Activated T-cell treated with anti-CD3 and anti-CD28 coated beads, Interleukin-2, amount 50 U/mL, for 1 hour (primary cell): Measurements from ENCODE around the gene SPAG7.

Experiments
- DNase-seq: peaks from one replicate; pipeline ENCODE4 v3.0.0-alpha.2; 2020

Gene SPAG7, protein sequence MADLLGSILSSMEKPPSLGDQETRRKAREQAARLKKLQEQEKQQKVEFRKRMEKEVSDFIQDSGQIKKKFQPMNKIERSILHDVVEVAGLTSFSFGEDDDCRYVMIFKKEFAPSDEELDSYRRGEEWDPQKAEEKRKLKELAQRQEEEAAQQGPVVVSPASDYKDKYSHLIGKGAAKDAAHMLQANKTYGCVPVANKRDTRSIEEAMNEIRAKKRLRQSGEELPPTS

DNA sequence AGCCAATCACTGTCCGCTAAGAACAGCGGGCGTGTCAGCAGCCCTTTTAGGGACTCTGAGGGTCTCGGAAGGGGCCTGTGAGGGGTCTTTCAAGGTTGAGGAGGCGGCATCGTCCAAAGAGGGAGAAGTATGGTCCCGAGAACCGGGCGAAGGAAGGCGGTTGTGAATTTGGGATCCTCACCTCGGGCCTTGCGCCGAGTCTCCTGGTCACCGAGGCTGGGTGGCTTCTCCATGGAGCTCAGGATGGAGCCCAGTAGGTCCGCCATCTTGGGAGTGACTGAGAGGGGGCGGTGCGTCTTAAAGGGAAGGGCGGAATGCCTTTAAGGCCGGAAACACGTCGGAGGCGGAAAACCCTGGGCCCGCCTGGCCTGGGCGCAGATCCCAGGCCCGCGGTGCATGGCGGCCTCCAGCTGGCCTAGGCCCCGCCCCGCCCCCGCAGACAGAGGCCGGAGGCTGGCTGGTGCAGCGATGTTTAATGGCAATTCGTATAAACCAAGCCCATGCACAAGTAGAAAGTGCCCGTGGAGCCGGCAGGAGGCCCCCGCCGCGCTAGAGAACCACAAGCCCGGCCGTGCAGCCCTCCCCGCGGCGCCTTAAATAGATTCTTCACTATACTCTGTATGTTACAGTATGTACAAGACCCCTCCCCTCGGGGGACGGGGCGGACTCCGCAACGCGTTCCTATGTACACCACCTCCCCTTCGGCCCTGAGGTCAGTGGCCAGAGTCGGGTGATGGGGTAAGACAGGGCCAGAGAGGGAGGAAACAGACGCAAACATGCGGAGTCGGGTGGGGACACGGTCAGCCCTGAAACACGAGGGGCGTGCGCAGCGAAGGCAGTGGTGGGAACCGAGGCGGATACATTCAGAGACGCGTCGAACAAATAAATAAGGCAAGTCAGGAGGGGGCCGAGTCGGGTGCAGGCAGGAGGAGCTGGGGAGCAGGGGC is at the start of gene SPAG7:
TSS of gene SPAG7 (minus strand) at position 279 of the 947 bp plus-strand sequence. CDS start at position 266, 13 bp downstream.
- peak; percentile 97 for DNase-seq

DNA sequence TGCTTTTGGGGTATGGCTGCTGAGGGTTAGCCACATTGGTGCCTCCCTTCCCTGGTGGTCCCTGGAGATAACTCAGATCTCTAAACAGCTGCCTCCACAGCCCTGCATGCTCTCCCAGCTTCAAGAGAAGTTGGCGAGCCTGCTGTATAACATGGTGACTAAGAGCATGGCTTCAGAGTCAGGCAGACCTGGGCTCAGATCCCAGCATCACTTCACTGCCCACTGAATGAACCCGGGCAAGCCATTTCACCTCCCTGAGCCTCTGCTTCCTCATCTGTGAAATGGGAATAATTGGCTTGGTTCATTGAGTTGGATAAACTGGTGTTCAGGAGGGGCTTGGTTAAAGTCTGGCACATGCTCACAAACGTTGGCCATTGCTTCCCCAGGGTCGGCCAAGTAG is 46.7 kb upstream of the SPAG7 start:
- no peak for DNase-seq

DNA sequence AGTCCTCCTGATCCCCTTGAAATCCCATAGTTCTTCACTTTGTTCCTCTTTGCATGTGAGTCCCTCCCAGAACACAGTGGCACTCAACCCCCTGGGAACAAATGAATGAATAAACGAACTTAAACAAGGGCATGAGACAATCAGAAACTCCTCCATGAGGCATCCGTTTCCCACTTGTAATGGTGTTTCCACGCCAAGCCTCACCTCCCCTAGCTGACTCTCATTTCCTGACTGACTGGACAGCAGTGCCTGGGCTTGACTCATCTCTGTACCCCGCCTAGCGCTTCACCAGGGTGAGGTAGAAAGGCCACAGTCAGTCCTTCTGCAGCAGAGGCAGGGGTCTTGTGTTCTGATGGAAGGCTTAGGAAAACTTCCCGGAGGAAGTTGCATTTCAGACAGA is 44.3 kb upstream of the SPAG7 start:
- no peak for DNase-seq

DNA sequence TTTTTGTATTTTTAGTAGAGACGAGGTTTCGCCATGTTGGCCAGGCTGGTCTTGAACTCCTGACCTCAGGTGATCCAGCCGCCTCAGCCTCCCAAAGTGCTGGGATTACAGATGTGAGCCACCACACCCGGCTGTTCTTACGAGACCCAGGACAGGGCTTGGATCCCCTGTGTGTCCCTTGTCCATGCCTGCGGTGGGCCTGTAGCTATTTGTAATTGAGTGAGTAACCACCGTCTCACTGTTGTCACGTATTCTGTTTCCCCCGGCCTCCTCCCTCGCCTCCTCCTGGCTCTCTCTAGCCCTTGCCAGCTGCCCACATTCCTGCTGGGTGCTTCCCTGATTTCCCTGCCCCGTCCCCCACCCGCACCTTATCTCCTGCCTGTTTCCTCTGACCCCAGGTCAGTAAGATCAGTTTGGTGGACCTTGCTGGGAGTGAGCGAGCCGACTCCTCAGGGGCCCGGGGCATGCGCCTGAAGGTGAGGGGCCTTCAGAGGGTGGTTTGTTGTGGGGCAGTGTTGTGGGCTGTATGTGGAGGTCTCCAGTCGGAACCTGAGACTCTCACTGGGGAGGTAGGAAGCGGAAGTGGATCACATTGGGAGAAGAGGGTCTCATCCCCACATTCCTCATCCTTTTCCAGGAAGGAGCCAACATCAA is 35.7 kb upstream of the SPAG7 start:
- no peak for DNase-seq

DNA sequence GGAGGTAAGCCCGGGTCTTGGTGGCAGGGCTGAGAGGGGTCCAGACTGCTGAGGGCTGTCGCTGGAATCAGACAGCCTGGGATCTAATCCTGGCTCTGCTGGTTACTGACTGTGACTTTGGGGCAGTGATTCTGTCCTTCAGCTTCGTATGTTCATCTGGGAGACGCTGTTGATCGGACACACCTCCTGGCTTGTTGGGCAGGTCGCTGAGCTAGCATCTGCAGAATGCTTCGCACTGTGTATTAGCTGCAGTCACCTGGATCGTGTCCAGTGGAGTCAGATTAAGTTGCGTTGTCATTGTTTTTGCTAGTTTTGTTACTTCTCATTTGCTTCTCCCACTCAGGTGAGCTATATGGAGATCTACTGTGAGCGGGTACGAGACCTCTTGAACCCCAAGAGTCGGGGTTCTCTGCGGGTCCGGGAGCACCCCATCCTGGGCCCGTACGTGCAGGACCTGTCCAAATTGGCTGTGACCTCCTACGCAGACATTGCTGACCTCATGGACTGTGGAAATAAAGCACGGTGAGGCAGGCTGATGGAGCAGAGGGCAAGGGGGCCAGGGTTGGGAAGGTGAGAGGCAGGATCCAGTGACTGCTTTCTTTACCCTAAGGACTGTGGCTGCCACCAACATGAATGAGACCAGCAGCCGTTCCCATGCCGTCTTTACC is 34.6 kb upstream of the SPAG7 start:
- DNase-seq: no peak

DNA sequence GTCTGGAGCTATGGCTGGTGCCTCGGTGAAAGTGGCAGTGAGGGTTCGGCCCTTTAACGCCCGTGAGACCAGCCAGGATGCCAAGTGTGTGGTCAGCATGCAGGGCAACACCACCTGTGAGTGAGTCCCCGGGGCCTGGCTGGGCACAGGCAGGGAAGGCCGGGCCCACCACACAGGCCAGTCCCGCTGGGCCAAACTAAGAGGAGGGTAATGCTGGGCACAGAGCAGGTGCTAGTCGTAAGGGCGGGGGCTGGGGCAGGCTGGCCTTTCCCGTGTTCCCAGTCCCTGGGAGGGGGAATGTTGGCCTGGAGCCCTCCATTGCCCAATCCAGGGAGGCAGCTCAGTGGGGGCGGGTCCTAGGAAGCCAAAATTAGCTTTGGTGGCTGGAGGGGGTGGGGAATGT is 32.6 kb upstream of the SPAG7 start:
- DNase-seq: no peak

DNA sequence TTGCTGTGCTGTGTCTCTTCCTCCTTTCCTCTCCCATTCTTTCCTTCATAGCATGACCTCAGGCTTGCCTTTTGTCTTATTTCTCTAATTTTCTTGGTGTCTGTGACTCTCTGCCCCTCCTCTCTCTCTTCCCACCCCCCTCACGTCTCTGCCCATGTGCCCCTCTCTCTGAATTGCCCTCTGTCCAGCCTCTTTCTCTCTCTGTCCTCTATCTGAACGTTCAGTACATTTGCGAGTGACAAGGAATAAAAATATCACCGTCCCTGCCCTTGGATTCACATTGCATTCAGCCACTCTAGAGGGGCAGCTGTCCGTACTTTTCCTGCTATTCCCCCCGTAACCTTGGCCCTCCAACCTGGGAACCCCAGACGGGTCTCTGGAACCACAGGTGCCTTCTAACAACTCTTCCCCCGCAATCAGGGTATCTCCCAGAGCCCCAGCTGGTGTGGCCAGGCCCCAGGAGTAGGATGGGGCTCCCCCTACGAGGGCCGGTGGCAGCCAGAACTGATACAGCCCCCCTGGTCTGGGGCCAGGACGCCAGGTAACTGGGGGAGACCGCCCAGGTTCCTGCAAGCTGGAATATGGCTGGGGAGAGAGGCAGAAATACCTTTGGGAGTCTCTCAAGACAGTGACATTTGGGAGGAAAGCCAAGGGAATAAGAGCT is 31.9 kb upstream of the SPAG7 start:
- DNase-seq: no peak

DNA sequence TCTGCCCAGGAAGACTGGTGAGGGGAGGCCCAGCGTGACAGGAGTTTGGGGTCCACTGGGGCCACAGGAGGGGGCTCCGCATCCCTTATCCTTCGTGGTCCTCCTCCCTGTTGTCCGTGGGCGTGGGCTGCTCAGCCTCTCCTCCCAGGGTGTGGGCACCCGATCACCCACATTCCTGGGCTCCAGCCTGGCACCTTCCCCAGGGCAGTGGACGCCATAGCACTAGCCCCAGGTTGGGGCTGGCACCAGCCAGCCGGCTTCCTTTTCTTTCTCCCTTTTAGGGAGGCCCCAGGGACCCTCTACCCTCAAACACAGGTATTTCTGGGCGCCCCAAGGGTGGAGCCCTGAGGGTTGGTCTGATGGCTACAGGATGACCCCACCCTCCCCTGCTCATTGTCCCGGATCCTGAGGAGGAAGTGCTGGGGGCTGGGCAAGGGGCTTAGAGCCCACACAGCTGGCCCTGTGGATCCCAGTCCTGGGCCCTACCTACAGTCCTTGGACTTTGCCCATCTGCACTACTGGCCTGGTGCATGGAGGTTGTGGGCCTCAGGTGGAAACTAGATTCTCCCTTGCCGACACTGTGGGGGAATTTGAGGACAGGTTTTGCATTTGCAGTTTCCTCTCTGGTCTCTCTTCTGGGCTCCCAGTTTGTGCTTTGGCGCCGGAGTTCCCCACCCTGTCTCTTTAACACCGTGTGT is 31.3 kb upstream of the SPAG7 start:
- DNase-seq: peak; percentile 29

DNA sequence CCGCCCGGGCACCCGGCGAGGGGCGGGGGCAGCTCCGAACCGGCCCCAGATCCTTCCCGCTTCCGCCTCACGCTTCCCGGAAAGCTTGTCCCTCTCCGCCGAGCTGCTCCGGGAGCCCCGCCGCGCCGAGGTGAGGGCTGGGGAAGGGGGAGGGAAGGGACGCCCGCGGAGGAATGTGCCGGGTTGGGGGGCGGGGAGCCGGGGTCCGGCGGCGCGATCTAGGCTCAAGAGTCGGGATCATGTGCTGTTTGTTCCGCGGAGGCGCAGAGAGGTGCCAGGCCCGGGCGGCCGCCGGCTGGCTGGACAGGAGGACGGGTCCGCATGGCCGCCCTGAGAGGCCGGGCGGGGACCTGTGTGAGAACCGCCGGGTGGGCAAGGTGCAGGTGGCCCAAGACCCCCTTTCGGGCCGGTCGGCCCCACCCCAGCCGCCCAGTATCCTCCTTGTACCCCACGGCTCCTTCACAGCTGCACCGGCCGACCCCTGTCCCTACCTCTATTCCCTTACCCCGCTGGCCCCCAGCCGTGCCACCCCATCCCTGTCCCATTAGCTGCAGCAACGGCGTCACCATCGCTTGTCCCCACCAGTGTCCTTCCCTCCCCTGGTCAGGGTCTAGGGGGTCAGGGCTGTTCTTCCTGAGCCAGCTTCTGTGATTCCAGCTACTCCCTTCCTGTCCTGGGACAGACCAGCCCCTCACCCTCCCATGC is 30.6 kb upstream of the SPAG7 start:
- DNase-seq: no peak

DNA sequence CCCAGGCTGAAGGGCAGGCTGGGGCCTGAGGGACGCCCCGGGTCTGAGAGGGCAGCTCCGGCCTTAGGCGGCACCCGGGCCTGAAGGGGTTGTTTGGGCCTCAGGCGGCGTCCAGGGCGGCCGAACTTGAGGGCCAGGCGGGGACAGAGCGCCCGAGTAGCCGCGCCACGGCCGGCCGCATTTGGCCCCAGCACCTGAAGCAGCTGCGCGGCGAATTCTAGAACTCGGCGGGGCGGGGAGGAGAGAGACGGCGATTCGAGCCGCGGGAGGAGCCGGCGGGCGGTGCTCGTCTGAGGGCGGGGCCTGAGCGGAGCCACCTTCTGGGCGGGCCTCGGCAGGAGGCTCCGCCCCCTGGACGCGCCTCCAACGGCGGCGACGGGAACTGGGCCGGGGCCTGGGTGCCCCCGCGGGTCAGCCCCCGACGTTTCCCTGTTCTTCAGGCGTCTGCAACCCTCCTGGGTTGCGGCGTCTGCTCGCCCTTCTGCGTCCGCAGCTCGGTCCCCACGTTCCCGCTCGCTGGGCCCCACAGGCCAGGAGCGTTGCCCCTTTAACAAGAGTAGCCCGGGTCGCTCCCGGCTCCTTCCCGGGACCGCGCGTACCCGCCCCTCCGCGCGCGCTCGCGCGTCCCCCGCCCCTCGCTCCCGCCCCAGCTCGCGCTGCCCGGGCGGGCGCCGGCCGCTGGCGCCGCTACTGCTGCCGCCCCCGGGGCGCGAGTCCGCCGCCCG is 29.8 kb upstream of the SPAG7 start, which contains the start of the genes INCA1 and KIF1C:
TSS of gene INCA1 (minus strand) at position 221 of the 725 bp plus-strand sequence. CDS start 3,085 bp downstream, outside the sequence.
TSS of gene KIF1C (plus strand) at position 649 of the 725 bp plus-strand sequence. CDS start 2,297 bp downstream, outside the sequence.
- peak; percentile 95 for DNase-seq

DNA sequence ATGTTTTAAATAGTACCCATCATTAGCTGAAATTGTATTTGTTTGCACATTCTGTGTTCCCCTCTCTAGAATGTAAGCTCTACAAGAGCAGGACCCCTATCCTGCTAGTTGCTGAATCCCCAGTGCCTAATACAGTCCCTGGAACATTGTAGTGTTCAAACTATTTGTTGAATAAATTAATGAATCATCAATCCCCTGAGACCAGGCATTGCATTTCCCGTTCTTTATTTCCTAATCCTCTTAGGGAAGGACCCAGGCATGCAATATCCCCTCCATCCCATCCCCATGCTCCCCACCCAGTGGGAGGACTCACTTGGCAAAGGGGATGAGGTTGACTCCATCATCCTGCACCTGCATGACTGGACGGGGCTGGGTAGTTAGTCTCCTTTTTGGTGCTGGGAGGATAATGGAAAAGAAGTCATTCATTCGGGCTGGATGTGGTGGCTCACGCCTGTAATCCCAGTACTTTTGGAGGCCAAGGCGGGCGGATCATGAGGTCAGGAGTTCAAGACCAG is 26.5 kb upstream of the SPAG7 start:
- no peak for DNase-seq

DNA sequence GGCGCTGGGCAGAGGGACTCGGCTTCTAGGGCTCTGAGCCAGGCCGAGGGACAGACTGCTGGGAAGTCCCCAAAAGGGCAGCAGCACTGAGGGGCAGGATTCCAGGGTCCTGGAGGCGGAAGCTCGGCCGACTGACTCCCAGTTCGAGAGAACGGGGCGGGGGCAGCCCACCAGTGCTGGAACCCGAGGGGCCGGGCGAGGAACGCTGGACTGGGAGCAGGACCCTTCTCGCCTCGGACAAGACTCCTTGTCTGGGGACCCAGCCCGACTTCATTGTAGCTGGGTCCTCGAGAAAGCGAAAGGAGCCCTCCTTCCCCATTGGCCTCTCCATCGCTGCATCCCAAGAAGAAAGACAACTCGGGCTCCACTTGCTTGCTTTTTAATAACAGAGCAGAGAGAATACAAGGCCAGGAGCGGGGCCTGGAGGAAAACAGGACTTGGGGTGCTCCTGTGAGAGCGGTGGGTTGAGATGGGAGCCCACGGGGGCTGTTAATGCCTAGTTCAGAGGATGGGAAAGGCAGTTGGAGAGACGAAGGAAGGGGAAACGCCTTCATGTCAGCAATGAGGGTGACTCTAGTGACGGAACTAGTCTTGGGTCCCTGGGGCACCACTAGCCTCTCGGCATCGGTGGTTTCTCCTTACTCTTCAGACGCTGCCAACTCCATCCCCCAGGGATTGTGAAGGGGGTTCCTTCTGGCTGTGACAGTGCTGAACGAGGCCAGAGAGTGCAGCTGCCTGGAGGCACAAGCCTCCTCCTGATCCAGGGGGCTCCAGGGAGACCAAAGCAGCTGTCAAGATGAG is 20.4 kb upstream of the SPAG7 start:
- DNase-seq: no peak

DNA sequence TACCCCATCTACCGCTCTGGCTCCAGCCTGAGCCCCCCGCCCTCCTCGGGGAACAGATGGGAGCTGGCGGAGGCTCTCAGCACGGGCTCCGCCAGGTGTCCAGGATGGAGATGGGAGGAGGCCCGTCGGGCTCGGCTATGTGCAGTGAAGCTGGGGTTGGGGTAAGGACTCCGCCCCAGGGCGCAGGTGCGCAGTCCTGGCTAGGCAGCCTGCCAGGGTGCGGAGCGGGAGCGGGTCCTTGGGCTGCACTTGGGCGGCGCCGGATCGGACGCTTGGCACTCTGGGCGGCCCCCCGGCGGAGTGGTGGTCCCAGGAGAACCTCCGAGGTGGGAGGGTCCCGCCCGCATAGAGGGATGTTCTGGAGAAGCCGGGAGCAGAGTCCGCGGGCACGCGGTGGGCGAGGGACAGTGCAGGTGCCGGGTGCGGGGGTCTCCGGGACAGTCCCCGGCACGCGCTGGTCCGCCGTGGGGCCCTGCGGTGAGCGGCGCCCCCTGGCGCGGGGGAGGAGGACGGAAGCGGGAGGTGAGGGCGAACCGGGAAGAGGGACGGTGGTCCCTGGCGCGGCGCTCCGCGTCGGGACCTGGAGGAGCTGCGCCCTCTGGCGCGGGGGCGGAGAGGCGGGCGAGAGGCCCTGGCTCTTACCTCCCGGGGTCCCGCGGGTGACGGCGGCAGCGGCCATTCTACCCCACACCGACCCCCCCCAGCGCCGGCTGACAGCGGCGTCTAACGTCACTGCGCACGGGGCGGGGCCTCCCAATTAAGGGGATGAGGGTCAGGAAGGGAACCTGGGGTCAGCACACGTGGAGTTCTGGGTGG is 19.5 kb upstream of the SPAG7 start, which contains the start of gene CAMTA2:
TSS of gene CAMTA2 (minus strand) at position 725 of the 816 bp plus-strand sequence. CDS start 1,453 bp downstream, outside the sequence.
- DNase-seq: peak; percentile 91

DNA sequence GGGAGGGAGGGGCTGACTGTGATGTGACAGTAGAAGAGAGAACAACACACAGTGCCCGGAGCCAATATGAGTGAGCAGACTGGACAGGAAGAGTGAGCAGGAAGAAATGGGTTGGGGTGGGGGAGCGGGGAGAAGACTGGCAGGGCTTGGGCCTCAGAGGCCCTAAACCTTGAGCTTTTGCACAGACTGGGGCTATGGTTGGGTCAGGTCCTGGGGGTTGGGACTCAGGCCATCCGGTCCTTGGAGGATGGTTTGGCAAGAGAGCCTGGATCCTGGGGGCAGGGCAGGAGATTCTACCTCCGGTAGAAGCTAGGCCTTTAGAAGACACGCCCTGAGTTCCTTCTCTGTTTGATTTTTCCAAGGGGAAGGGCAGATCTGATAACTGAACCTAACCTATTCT is 18.8 kb upstream of the SPAG7 start:
- no peak for DNase-seq

DNA sequence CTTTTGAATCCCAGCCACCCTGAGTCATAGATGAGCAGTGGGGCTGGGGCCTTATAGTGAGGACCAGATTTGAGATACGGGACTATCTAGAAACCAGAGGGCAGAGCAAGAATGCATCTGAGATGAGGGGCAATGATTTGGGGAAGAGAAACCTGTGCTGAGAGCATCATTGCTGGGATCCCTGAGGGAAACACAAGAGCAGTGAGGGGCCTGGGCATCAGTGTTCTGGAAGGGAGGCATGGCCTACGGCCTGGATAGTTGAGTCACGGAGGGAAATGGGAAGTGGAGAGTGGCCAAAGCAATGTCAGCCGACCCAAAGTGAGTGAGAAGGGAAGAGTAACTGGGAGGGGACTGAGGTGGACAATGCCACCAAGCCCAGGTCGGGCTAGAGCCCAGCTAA is 14.7 kb upstream of the SPAG7 start:
- no peak for DNase-seq

DNA sequence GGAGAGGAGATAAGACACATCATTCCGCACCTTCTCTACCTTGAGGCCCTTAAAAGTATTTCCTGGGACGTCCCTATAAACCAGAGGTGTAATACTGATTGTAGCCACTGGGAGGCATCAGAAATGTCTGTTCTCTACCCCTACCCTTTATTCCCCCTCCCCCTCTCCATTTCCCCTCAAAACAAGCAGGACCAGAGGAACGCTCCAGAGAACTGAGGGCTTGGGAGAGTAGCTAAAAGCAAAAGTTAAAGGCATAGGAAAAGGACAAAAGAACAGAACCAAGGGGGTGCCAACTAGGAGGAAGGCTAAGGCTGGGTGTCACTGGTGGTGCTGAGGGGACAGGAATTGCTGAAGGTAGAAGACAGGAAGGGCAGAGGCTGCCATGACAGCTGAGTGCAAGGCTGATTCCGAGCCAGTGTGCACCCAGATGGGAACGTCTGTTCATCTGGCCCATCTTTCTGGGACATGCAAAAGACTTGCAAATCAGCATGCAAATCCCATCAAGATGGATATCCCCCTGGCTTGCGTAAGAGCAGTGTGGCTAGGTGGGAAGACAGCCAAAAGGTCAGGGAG is 13.1 kb upstream of the SPAG7 start:
- DNase-seq: peak; percentile 40

DNA sequence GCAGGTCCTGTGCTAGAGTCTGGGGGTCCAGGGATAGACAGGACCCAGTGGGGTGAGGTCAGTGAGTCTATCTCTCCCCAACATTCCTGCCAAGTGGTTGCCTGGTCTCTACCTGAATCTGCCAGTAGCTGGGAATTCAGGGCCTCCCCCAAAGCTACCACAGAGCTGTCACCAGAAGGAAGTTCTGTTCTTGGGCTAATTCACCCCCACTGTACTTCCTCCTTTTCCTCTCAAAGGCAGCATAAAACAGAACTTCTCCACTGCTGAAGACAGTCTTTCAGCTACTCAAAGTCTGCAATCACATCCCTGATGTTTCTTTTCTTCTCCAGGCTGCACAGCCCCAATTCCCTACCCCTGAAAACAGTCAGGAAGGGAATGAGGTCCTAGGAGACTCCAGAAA is 11.1 kb upstream of the SPAG7 start:
- DNase-seq: no peak
